Astrocyte (in vitro differentiated cells and primary cell): Measurements from ENCODE around the gene BEST1. TPM values are rescaled to one million over a fixed set of nuclear protein-coding genes. Genes with fewer than 3 reads are reported as not detected.

Experiments
- DNase-seq: peaks from one replicate; pipeline ENCODE4 v3.0.0-alpha.2; 2010; ENCODE audit warnings: low read depth
- FAIRE-seq: peaks from 2 replicates; lab custom pipeline; 2011; peaks lifted over from hg19 to GRCh38; lab: Jason Lieb, UNC
- H2AFZ ChIP-seq: 2 replicates; pipeline ENCODE4 v1.6.0; 2012; ENCODE audit warnings: low read depth, low read length, inconsistent platforms
- H3K27ac ChIP-seq: 2 replicates; pipeline ENCODE4 v1.5.1; 2011; ENCODE audit warnings: low read depth, low read length, inconsistent platforms
- H3K27me3 ChIP-seq: 2 replicates; pipeline ENCODE4 v1.6.0; 2011; ENCODE audit warnings: low read length, inconsistent platforms; ENCODE audit not compliant: insufficient read depth
- H3K36me3 ChIP-seq: 2 replicates; pipeline ENCODE4 v1.5.1; 2011; ENCODE audit warnings: low read length, inconsistent platforms; ENCODE audit not compliant: insufficient read depth
- H3K4me1 ChIP-seq: 2 replicates; pipeline ENCODE4 v1.5.1; 2011; ENCODE audit warnings: low read length, inconsistent platforms; ENCODE audit not compliant: insufficient read depth
- H3K4me2 ChIP-seq: 2 replicates; pipeline ENCODE4 v1.6.0; 2012; ENCODE audit warnings: low read length, inconsistent platforms
- H3K4me3 ChIP-seq: 2 replicates; pipeline ENCODE4 v1.5.1; 2011; ENCODE audit warnings: low read depth, mild to moderate bottlenecking, low read length, inconsistent platforms; ENCODE audit not compliant: insufficient read depth
- H3K79me2 ChIP-seq: 2 replicates; pipeline ENCODE4 v1.6.0; 2012; ENCODE audit warnings: mild to moderate bottlenecking, low read length, inconsistent platforms; ENCODE audit not compliant: insufficient read depth
- H3K9ac ChIP-seq: 2 replicates; pipeline ENCODE4 v1.6.0; 2012; ENCODE audit warnings: mild to moderate bottlenecking, low read length, inconsistent platforms
- H3K9me3 ChIP-seq: 2 replicates; pipeline ENCODE4 v1.5.1; 2012; ENCODE audit warnings: low read depth, mild to moderate bottlenecking, low read length, inconsistent platforms; ENCODE audit not compliant: insufficient read depth
- H4K20me1 ChIP-seq: 2 replicates; pipeline ENCODE4 v1.6.0; 2012; ENCODE audit warnings: low read length, inconsistent platforms; ENCODE audit not compliant: insufficient read depth
- H3K27ac Mint-ChIP-seq: one replicate; pipeline ENCODE4 v1.8.0; 2021; ENCODE audit warnings: mild to moderate bottlenecking, mixed read lengths; ENCODE audit not compliant: unreplicated experiment
- H3K27me3 Mint-ChIP-seq: one replicate; pipeline ENCODE4 v1.8.0; 2021; ENCODE audit warnings: low read depth, mixed read lengths; ENCODE audit not compliant: unreplicated experiment
- H3K36me3 Mint-ChIP-seq: one replicate; pipeline ENCODE4 v1.8.0; 2021; ENCODE audit warnings: low read depth, mixed read lengths; ENCODE audit not compliant: unreplicated experiment
- H3K4me1 Mint-ChIP-seq: one replicate; pipeline ENCODE4 v1.8.0; 2021; ENCODE audit warnings: low read depth, mixed read lengths; ENCODE audit not compliant: unreplicated experiment
- H3K4me3 Mint-ChIP-seq: one replicate; pipeline ENCODE4 v1.8.0; 2021; ENCODE audit warnings: mild to moderate bottlenecking, moderate library complexity, mixed read lengths; ENCODE audit not compliant: unreplicated experiment
- H3K9me3 Mint-ChIP-seq: one replicate; pipeline ENCODE4 v1.8.0; 2021; ENCODE audit warnings: mild to moderate bottlenecking, mixed read lengths; ENCODE audit not compliant: unreplicated experiment
- CTCF ChIP-seq: IDR thresholded peaks from 2 replicates; pipeline ENCODE4 v1.5.1; 2011; ENCODE audit warnings: low read depth, mild to moderate bottlenecking, inconsistent platforms, low read length, moderate library complexity; ENCODE audit not compliant: insufficient read depth
- EZH2 ChIP-seq: IDR thresholded peaks from 2 replicates; pipeline ENCODE4 v1.6.1; 2012; ENCODE audit warnings: mild to moderate bottlenecking, low read length, inconsistent platforms; ENCODE audit not compliant: insufficient read depth
- total RNA-seq: library from RNA; stranded (reverse); gene quantifications from 2 replicates; pipeline ENCODE4 v1.2.1, GENCODE V29; 2021

Gene BEST1
- total RNA-seq, 1 donor from 2014 or later: 0.66 TPM

GRCh38 chr11:61903845-61904244, 46.3 kb upstream of the BEST1 start:
- H3K27ac Mint-ChIP-seq: no peak overlapping the region
- H3K4me3 ChIP-seq: no peak overlapping the region
- H2AFZ ChIP-seq: no peak overlapping the region
- H3K4me2 ChIP-seq: no peak overlapping the region
- H3K36me3 ChIP-seq: no peaks in the 10 kb centered on the region
- no peaks in the 10 kb centered on the region for H3K79me2 ChIP-seq
- H3K4me1 ChIP-seq: no peaks in the 10 kb centered on the region
- H3K9me3 Mint-ChIP-seq: peaks cover 1% of the 10 kb centered on the region
- H3K27me3 ChIP-seq: no peaks in the 10 kb centered on the region
- H3K9me3 ChIP-seq: no peaks in the 10 kb centered on the region
- no peak for DNase-seq
- no peak overlapping the region for H3K9ac ChIP-seq
- no peak overlapping the region for H3K27ac ChIP-seq
- TF ChIP-seq CTCF: no peak
- no peak overlapping the region for H3K4me3 Mint-ChIP-seq
- H3K27me3 Mint-ChIP-seq: peaks cover 31% of the 10 kb centered on the region
- no peak for FAIRE-seq
- H4K20me1 ChIP-seq: no peaks in the 10 kb centered on the region
- peaks cover 4% of the 10 kb centered on the region for H3K4me1 Mint-ChIP-seq
- H3K36me3 Mint-ChIP-seq: peaks cover 3% of the 10 kb centered on the region

- no peak overlapping the region for H3K4me3 ChIP-seq
- peaks cover 31% of the 10 kb centered on the region for H3K27me3 Mint-ChIP-seq
- no peak overlapping the region for H3K27ac ChIP-seq
- H3K4me2 ChIP-seq: no peak overlapping the region
- H3K27me3 ChIP-seq: no peaks in the 10 kb centered on the region
- H2AFZ ChIP-seq: peak overlapping the region; percentile 52
- no peaks in the 10 kb centered on the region for H3K36me3 ChIP-seq
- H4K20me1 ChIP-seq: no peaks in the 10 kb centered on the region
- no peak overlapping the region for H3K27ac Mint-ChIP-seq
- no peak overlapping the region for H3K9ac ChIP-seq
- H3K9me3 ChIP-seq: no peaks in the 10 kb centered on the region
- peaks cover 4% of the 10 kb centered on the region for H3K4me1 Mint-ChIP-seq
- H3K79me2 ChIP-seq: no peaks in the 10 kb centered on the region
- H3K4me3 Mint-ChIP-seq: no peak overlapping the region
- H3K36me3 Mint-ChIP-seq: peaks cover 3% of the 10 kb centered on the region
- DNase-seq (no peak), FAIRE-seq (no peak)
- no peak for TF ChIP-seq CTCF
- no peak for TF ChIP-seq EZH2
- peaks cover 1% of the 10 kb centered on the region for H3K9me3 Mint-ChIP-seq
- no peaks in the 10 kb centered on the region for H3K4me1 ChIP-seq
Observed at GRCh38 chr11:61904539-61905048, 45.6 kb upstream of the BEST1 start.

- Histone ChIP-seq H3K4me1 (no peaks in the 10 kb centered on the region), H3K27ac (no peak overlapping the region), H3K79me2 (no peaks in the 10 kb centered on the region), H3K36me3 (no peaks in the 10 kb centered on the region), H2AFZ (no peak overlapping the region), H3K4me2 (no peak overlapping the region), H3K27me3 (no peaks in the 10 kb centered on the region), H3K9me3 (no peaks in the 10 kb centered on the region), H3K9ac (no peak overlapping the region), H3K4me3 (no peak overlapping the region), H4K20me1 (no peaks in the 10 kb centered on the region)
- H3K4me3 Mint-ChIP-seq: no peak overlapping the region
- H3K27me3 Mint-ChIP-seq: peaks cover 31% of the 10 kb centered on the region
- H3K4me1 Mint-ChIP-seq: peaks cover 4% of the 10 kb centered on the region
- no peak overlapping the region for H3K27ac Mint-ChIP-seq
- FAIRE-seq (no peak), DNase-seq (no peak)
- H3K9me3 Mint-ChIP-seq: peaks cover 1% of the 10 kb centered on the region
- peaks cover 3% of the 10 kb centered on the region for H3K36me3 Mint-ChIP-seq
- TF ChIP-seq CTCF (no peak), EZH2 (no peak)
Observed at GRCh38 chr11:61905067-61905696, 45.0 kb upstream of the BEST1 start.
